Limb (tissue), 2 donors: ENCODE measurements around the gene HRH3.

Source experiments
- DNase-seq, 2 donors: peaks; one replicate each; pipeline ENCODE4 v3.0.0-alpha.2; 2016; ENCODE audit errors: extremely low spot score in 2 of 2

HRH3 gene

DNA sequence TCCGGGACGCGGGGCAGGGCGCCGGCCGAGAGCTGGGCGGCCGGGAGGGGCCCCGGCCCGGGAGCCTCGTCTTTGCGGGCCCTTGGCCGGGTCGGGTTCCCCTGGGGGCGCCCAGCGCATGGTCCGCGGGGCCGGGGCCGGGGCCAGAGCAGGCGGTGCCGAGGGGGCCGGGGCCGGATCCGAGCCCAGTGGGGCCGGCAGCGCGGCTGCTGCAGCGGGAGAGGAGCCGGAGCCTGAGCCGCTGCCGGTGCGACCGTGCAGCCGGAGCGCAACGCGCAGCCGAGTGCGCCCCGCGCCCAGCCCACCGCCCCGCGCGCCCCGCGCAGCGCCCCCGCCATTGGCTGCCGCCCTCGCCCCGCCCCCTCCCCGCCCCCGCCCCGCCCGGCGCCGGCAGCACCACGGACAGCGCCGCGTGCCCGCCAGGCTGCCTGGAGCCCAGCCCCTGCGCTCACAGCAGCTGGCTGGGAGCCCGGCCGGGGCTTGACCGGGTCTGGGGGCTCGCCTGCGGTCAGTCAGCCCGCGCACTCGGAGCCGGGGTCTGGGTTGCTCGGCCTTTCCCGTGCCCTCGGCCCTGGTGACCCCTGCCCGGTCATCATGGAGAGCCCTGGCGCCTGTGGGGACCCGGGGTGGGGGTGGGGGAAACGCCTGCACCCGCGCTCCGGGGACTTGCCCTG lies at the start of gene HRH3:
Gene HRH3, minus strand, starts transcription at position 287 of the 674 bp plus-strand sequence. CDS start 308 bp downstream, outside the sequence.
- peak; percentile 43 to 88 for DNase-seq

DNA sequence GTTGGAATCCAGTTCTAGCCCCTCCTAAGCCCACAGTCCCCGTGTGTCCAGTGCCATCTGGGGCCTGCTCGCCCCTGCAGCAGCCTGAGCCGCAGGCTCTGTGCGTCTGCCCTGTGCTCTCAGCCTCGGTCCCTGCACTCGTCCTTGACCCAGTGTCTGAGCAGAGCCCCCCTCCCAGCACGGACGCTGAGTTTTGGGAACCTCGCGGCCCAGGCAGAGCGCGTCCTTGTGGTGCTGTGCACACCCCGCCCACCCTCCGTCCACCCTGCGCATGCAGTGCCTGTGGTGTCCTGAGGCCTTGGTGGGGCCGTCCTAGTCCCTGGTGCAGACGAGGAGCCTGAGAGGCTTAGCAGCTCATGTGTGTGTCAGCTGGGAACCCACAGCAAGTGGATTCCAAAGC lies 49.8 kb upstream of the HRH3 start:
- DNase-seq, result no peak

DNA sequence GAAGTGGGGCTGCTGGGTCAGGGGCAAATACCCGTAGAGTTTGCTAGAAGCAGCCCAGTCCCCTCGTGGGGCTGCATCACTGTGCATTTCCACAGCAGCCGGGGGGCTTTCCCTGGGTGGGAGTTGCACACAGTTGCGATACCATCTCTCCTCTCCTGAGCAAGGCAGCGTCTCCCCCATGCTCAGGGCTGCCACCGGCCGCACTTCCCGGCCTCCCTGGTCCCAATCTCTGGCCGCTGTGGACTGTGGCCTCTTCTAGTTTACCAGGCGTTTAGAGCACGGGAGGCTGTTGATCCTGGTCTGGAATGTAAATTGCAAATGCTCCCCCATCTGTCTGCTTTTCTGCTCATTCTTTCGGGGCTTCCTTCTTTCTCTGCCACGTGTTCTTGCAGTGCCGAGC lies 49.3 kb upstream of the HRH3 start:
- DNase-seq, result no peak

DNA sequence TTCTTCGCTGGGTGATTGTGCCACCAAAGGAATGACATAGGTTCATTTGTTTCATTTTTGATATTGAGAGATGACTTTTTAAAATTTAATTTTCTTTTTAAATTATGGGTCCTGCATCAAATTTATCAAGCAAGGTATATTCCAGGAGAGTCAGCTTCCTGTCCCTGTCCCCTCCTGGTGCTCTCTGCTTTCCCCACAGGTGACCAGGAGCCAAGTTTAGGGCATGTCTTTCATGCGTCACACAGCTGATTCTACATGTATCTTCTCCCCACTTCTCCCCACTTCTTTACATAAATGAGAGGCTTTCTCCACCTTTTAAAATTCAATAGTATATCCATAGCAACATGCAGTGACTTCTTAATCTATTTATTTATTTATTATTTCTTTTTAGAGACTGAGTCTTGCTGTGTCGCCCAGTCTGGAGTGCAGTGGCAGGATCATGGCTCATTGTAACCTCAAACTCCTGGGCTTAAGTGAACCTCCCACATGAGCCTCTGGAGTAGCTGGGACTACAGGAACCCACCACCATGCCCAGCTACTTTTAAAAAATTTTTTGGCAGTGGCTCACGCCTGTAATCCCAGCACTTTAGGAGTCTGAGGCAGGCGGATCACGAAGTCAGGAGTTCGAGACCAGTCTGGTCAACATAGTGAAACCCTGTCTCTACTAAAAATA lies 48.3 kb upstream of the HRH3 start:
- DNase-seq, result no peak

DNA sequence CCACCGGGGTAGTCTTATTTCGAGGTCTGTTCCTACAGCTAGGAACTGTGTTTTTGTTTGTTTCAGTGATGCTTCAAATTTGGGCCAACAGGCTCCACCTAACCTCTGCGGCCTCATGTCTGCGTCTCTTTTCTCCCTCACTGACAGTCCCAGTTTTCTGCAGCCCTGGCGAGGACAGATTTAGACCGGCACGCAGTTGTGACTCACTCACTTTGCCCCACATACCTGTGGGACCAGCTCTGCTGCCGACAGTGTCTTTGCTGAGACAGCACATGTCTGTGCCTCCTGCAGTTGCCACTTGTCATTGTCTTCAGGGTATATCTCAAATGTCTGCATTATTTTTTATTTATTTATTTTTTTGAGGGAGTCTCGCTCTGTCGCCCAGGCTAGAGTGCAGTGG lies 47.5 kb upstream of the HRH3 start:
- DNase-seq, result no peak

DNA sequence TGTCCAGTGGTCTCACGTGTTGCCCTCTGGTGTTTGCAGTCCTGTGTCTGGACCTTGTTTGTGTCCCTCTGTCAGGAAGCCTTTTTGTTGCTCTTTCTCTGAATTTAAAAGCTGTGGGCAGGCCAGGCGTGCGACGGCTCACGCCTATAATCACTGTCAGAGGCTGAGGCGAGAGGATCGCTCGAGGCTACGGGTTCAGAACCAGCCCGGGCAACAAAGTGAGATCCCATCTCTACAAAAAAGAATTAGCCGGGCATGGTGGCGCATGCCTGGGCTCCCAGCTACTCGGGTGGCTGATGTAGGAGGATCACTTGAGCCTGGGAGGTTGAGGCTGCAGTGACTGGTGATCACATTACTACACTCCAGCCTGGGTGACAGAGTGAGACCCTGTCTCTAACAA lies 46.8 kb upstream of the HRH3 start:
- no peak for DNase-seq

DNA sequence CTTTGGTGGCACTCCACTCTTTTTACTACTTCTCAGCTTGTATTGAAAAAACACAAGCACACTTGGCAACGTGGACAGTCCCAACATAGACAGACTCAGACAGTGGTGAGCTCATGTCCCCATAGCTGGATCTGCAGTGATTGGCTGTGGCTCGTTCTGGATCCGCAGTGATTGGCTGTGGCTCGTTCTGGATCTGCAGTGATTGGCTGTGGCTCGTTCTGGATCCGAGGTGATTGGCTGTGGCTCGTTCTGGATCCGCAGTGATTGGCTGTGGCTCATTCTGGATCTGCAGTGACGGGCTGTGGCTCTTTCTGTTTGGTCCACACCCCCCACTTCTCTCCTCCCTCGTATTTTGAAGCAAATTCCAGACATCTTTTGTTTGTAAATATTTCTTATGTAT lies 46.3 kb upstream of the HRH3 start:
- no peak for DNase-seq

DNA sequence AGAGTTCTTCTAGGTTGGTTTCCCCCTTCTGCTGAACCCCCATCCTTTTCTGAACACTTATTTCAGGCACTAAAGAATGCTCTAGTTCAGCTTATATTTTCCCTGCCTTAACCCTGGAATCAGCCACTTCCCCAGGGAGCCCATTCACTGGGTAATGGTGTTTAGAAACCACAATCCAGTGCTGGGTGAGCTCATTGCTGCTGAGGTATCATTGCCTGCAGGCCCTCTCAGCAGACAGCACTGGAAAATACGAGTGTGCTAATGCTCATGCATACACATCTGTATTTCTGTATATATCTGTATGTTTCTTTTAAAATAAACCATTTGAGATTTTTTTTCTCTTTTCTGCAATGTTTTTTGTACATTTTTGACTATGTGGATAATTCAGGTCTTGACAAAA lies 45.3 kb upstream of the HRH3 start:
- no peak for DNase-seq

DNA sequence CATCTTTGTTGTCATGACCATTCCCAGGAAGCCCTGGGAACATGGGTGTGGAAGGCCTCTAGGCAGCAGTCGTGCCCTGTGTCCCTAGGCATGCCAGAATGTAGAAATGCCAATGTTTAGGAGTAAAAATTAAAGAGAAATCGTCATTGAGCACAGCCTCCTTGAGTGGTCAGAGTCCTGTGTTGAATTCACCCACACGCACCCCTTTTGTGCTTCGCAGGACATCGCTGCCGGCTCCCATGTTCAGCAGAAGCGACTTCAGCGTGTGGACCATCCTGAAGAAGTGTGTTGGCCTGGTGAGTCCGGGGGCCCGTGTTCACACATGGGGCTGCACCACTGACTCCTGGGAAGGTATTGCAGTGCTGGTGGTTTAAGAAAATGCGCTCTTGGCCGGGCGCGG lies 43.3 kb upstream of the HRH3 start:
- no peak for DNase-seq

DNA sequence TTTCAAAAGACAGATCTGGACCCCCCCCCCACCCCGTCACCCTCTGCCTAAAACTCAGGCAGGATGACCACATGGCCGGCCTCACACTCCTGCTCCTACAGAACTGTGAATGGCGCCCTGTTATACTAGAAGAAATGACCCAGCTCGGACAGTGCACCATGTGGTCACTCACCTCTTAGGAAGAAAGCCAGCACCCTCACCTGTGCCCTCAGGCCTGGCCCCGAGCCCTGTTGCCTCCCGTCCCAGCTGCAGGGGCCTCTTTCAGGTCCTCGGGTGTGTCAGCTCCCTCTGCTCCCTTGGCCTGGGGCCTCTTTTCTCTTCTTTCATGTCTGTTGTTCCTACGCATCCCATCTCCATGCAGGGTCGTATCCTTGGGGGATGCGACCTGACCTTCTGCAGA lies 42.0 kb upstream of the HRH3 start:
- no peak for DNase-seq

DNA sequence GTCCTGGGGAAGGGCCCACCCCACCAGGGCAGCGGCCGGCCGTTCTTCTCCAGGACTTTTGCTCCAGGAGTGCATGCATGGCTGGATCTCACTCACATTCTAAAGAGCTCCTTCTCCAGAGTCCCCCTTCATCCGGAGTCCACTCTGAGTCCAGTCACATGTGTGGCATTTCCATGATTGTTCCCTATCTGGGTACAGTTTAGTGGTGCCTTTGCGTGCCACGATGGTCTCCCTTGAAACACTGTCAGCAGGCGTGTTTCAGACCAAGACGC lies 39.2 kb upstream of the HRH3 start:
- no peak for DNase-seq

DNA sequence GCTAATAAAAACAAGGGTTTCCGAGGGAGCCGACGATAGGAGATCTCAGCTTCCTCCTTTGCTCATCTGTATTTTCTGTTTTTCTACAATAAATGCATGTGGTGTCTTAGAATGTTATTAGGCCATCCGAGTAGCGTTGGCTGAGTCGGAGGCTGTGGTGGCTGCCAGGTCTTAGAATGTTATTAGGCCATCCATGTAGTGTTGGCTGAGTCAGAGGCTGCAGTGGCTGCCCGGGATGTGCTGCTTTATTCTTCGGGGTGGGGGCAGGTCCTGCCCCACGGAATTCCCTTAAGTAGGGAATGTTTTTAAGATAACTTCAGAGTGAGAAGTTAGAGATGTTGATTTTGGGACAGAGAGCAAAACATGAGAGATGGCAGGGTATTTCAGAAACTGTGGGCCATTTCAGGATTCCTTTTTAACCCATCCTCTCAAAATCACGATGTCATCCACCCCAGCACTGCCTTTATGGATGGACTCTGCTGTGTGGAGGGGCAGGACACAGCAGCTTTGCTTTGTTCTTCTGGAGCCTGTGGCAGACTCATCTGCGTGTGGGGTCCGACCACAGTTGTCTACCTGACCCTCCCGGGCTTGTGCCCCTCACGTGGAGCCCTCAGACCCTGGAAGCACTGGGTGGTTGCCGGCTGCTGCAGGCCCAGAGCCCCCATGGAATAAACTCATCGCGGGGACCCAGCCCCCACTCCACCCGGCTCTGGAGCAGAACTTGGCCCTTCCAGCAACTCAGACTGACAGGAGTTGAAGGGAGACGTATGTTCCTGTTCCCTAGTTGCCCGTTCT lies 38.6 kb upstream of the HRH3 start:
- no peak for DNase-seq

DNA sequence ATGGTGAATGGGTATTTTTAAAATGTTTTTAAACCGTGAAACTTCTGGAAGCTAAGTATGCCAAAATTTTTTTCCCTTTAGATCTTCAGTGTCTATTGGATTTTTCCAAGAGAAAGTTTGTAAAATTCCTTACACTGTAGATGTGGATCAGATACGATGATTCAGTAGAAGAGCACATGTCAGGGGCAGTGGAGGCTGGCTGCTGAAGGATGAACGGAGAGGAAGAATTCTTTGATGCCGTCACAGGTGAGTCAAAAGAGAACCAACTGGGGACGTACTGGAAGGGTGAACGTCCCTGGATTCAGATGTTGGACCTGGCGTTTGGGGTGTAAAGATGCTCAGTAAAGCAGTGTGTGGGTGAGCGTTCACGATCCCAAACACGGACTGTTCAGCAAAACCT lies 35.9 kb upstream of the HRH3 start:
- DNase-seq, result no peak

DNA sequence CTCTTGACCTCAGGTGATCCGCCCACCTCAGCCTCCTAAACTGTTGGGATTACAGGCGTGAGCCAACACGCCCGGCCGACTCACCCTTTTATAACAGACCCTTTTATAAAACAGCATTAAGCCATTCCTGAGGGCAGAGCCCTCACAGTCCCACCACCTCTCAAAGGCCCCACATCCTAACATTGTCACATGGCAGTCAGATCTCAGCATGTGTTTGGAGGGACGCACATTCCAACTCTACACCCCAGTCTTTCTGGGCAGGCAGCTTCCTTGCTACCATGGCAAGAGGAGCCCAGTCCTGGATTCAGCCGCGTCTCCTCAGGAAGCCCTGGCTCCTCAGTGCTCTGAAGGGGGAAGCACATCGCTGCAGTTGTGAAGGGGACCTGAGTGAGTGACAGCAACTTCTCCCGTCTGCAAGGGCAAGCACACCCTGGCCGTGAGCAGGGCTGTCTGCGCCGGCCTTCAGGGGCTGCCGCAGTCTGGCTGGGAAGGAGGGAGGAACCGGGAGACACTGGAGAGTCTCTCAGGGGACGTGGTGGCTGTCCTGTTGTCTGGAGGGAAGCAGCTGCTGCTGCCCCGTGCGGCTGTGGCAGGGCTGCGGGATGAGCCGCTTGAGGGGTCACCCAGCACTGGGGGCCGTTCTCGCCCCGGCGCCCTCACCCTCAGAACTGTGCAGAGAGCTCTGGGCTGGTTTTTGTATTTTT lies 34.1 kb upstream of the HRH3 start:
- DNase-seq, result no peak

DNA sequence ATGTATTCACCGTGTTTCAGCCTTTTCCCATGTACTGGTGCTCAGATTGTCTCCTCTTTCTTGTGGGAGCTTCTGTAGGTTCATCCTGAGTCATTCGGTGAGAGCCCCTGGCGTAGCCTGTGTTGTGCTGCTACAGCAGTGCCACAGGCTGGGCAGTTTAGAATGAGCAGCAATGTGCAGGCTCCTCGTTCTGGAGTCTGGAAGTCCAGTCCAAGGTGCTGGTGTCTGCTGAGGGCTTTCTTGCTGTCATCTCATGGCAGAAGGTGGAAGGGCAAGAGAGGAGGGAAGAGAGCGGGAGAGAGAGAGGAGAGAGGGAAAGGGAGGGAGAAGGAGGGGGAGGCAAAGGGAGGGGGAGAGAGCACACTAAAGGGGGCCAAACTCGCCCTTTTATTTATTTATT lies 33.3 kb upstream of the HRH3 start:
- no peak for DNase-seq

DNA sequence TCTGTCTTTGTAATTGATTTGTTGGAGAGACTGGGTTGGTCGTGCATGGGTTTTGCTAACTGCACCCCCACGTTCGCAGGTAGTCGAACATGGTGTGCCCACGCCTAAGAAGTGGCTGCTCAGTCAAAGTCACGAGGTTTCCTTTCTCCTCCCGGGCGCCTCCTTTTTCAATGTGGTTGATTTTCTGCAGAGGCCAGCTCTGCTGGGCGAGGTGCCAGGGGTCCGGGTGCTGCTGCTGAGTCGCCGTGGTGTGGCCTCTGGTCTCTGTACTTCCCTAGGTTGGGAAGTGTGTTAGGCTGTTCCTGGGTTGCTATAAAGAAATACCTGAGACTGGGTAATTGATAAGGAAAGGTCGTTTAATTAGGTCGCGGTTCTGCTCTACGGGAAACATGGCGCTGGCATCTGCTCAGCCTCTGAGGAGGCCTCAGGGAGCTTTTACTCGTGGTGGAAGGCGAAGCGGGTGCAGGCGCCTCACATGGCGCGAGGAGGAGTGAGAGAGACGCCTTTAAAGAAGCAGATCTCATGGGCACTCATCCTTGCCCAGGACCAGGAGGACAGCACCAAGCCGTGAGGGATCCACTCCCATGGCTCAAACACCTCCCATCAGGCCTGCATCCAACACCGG lies 32.4 kb upstream of the HRH3 start:
- DNase-seq, result no peak

DNA sequence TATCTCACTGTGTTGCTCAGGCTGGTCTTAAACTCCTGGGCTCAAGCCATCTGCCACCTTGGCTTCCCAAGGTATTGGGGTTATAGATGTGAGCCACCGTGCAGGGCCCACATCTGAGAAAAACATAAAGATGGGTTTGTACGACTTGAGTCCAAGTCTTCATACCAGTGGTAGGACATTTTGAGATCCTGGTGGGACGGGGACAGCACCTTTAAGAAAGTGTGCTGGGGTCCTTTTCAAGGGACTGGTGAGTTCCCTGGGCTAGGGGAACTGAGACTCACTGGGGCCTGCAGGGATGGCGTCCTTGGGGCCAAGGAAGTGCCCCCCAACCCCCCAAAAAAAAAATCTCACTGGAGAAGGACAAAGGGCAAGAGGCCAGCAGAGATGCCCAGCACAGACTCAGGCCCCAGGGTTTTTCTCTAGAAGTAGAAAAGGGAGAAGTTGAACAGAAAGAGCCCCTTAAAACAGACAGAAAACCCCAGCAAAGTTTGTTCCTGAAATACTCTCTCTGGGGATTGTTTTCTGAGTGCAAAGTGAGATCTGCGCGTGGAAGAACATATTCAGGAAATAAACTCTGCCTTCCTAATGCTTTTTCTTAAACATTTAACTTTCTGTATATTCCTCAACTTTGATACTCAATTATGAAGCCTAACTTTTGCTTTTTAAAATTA lies 28.9 kb upstream of the HRH3 start:
- DNase-seq, result no peak

DNA sequence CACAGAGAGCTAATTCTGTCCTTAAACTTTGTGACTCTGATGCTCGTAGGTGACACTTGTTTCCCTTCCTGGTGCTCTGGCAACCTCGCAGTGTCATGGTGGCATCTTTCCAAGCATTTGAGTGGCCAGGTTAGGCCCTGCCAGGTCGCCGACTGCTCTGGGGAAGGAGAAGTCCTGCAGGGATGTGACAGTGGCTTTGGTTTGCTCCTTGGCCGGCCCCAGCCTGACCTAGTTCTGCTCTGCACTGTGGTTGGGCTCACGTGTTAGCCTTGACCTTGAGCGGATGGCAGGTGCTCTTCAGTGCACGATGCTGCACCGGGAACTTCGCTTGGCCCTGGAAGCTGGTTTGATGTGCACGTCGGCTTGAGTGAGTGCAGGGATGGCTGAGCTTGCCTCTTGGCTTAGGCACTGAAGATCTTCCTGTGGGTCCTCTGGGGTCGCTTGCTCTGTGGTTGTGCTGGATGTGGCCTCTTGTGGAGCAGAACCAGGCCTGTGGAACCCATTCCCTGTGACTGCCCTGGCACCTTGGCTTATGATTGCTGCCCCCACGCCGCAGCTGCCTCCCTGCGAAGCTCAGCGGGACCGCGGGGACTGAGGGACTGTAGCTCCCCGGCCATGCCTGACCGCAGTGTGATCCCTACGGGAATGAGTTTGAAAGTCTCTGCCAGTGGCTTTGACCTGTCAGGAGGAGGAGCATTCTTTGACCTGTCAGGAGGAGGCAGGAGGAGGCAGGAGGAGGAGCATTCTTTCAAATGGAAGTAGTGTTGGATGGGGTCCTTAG lies 27.0 kb upstream of the HRH3 start:
- no peak for DNase-seq

DNA sequence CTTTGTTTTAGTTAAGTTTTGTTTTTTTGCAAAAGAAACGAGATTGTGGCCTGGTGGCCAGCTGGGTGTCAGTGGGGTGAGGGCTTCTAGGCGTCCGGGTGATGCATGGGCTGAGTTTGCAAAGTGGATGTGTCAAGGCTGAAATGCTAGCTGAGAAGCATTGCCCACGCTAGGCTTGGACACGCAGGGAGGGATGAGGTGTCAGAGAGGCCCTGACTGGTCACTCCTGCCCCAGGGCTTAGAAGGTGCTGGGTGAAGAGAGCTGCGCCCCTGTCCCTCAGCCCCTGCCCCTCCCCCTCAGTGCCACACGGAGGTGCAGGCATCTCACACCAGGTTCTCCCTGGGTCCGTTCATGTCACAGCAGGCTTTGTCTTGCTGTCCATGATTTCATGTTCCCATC lies 26.4 kb upstream of the HRH3 start:
- no peak for DNase-seq

DNA sequence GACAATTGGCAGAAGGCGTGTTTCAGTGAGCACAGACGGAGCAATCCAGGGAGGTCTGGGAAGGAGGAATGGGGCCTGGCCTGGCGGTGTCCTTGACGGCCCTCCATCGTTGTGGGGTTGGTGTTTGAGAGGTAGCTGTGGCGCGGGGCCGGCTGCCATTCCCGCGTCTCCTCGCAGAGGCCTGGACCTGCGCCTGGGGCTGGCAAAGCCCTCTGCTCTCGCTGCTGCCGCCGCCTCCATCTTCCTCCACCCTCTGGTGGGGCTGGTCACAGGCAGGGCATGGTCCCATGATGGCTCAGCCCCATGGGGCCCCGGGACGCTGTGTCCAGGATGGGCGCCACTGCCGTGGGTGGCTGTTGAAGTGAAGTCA lies 25.8 kb upstream of the HRH3 start:
- no peak for DNase-seq
